SK-N-SH (cell line): ENCODE results near the gene FGD6. TPM values are rescaled to one million over a fixed set of nuclear protein-coding genes. Genes with fewer than 3 reads are reported as not detected.

Source experiments
- CTCF ChIA-PET: fragments of 300-600, 350-600 bp; formaldehyde crosslinking; extraction: SDS; loops from one replicate; lab custom pipeline; 2021; lab: Yijun Ruan, JAX
- POLR2A ChIA-PET: fragments of 350-600 bp; sonication (Branson Sonifier 250); formaldehyde crosslinking; extraction: SDS; loops from one replicate; lab custom pipeline; 2020; ENCODE audit warnings: antibody characterized with exemption, inconsistent platforms; lab: Yijun Ruan, JAX
- DNase-seq: peaks from one replicate; pipeline ENCODE4 v3.0.0; 2012
- H2AFZ ChIP-seq: fragments of 200-600 bp; sonication (generic); 2 replicates; pipeline ENCODE4 v1.8.1; 2016; ENCODE audit warnings: antibody characterized with exemption, mild to moderate bottlenecking, low read depth
- H3F3A ChIP-seq: fragments of 200-600 bp; sonication (generic); replicated peaks from 2 replicates; pipeline ENCODE3; 2016; ENCODE audit warnings: antibody characterized with exemption, mild to moderate bottlenecking; ENCODE audit not compliant: insufficient read depth
- H3K27ac ChIP-seq, 2 experiments: fragments of 200-500 bp in 1 of 2; fragments of 200-600 bp in 1 of 2; sonication (Bioruptor generic) in 1 of 2; sonication (generic), shearing (Covaris generic) in 1 of 2; 2 replicates each; pipeline versions ENCODE4 v1.5.1 to v1.6.1; 2014 to 2016; ENCODE audit warnings: low read depth in 2 of 2, inconsistent platforms in 1 of 2, low read length in 1 of 2, mild to moderate bottlenecking in 1 of 2, mixed read lengths in 1 of 2
- H3K27me3 ChIP-seq: fragments of 200-600 bp; sonication (generic), shearing (Covaris generic); 2 replicates; pipeline ENCODE4 v1.6.1; 2016; ENCODE audit warnings: mixed run types; ENCODE audit not compliant: insufficient read depth
- H3K36me3 ChIP-seq, 2 experiments: fragments of 200-500 bp in 1 of 2; fragments of 200-600 bp in 1 of 2; sonication (Bioruptor generic) in 1 of 2; sonication (generic) in 1 of 2; replicated peaks in 1 of 2; 2 replicates each; pipeline versions ENCODE3 to v1.5.1; 2014 to 2016; ENCODE audit warnings: low read length in 1 of 2, mild to moderate bottlenecking in 1 of 2; ENCODE audit not compliant: insufficient read depth in 2 of 2, control insufficient read depth in 1 of 2
- H3K4me1 ChIP-seq, 2 experiments: fragments of 200-500 bp in 1 of 2; fragments of 200-600 bp in 1 of 2; sonication (Bioruptor generic) in 1 of 2; sonication (generic), shearing (Covaris generic) in 1 of 2; 2 replicates each; pipeline versions ENCODE4 v1.5.1 to v1.6.1; 2014 to 2016; ENCODE audit warnings: low read depth in 1 of 2, low read length in 1 of 2, mixed run types in 1 of 2; ENCODE audit not compliant: insufficient read depth in 2 of 2, control insufficient read depth in 1 of 2
- H3K4me2 ChIP-seq: fragments of 200-600 bp; sonication (generic), shearing (Covaris generic); 2 replicates; pipeline ENCODE4 v1.6.1; 2017; ENCODE audit warnings: mixed run types
- H3K4me3 ChIP-seq, 2 experiments: fragments of 200-500 bp in 1 of 2; fragments of 200-600 bp in 1 of 2; sonication (Bioruptor generic) in 1 of 2; sonication (generic), shearing (Covaris generic) in 1 of 2; 2 replicates each; pipeline versions ENCODE4 v1.5.1 to v1.8.1; 2014 to 2016; ENCODE audit warnings: low read depth in 2 of 2, inconsistent platforms in 1 of 2, low read length in 1 of 2, mild to moderate bottlenecking in 1 of 2, mixed read lengths in 1 of 2, moderate library complexity in 1 of 2
- H3K79me2 ChIP-seq: fragments of 200-600 bp; sonication (generic); 2 replicates; pipeline ENCODE4 v1.8.1; 2017; ENCODE audit warnings: mild to moderate bottlenecking; ENCODE audit not compliant: insufficient read depth
- H3K9ac ChIP-seq: fragments of 200-600 bp; sonication (generic); 2 replicates; pipeline ENCODE4 v1.6.1; 2017; ENCODE audit warnings: mixed run types
- H3K9me2 ChIP-seq: fragments of 200-600 bp; sonication (generic); 2 replicates; pipeline ENCODE4 v1.6.1; 2017; ENCODE audit warnings: mixed run types
- H3K9me3 ChIP-seq: fragments of 200-600 bp; sonication (generic); 2 replicates; pipeline ENCODE4 v1.6.1; 2017; ENCODE audit warnings: mixed run types, mild to moderate bottlenecking, moderate library complexity
- H4K20me1 ChIP-seq: fragments of 200-600 bp; sonication (generic); 2 replicates; pipeline ENCODE4 v1.6.1; 2017; ENCODE audit warnings: mild to moderate bottlenecking, mixed run types; ENCODE audit not compliant: insufficient read depth
- CHD2 ChIP-seq: fragments of 150-350 bp; IDR thresholded peaks from 2 replicates; pipeline ENCODE4 v1.6.1; 2018; ENCODE audit warnings: low read length; ENCODE audit not compliant: partially characterized antibody
- EP300 ChIP-seq, 2 experiments: IDR thresholded peaks; 2 replicates each; pipeline versions ENCODE4 v1.4.0 to v1.6.1; 2012; ENCODE audit warnings: borderline replicate concordance in 1 of 2, low read depth in 1 of 2, low read length in 1 of 2
- FOXJ3 ChIP-seq: sonication (generic); formaldehyde crosslinking; IDR thresholded peaks from 2 replicates; pipeline ENCODE4 v1.5.1; 2020; ENCODE audit warnings: mild to moderate bottlenecking, missing genetic modification reagents
- GABPA ChIP-seq: IDR thresholded peaks from 2 replicates; pipeline ENCODE4 v1.4.0; 2012; ENCODE audit warnings: low read depth, mild to moderate bottlenecking
- GATA2 ChIP-seq: sonication (generic); formaldehyde crosslinking; IDR thresholded peaks from 2 replicates; pipeline ENCODE4 v1.5.0; 2020; ENCODE audit warnings: mild to moderate bottlenecking, missing genetic modification reagents
- JUND ChIP-seq: IDR thresholded peaks from 2 replicates; pipeline ENCODE4 v1.4.0; 2012
- MEF2A ChIP-seq: IDR thresholded peaks from 2 replicates; pipeline ENCODE4 v1.4.0; 2012; ENCODE audit warnings: low read depth, borderline replicate concordance
- NFIC ChIP-seq: IDR thresholded peaks from 2 replicates; pipeline ENCODE4 v1.4.0; 2012; ENCODE audit warnings: borderline replicate concordance
- POLR2AphosphoS5 ChIP-seq: IDR thresholded peaks from 2 replicates; pipeline ENCODE4 v1.6.1; 2012; ENCODE audit warnings: low read depth, low read length
- RXRA ChIP-seq: IDR thresholded peaks from 2 replicates; pipeline ENCODE4 v1.4.0; 2012; ENCODE audit warnings: low read depth, mild to moderate bottlenecking, borderline replicate concordance
- SIN3A ChIP-seq: IDR thresholded peaks from 2 replicates; pipeline ENCODE4 v1.6.1; 2012; ENCODE audit warnings: low read depth, mild to moderate bottlenecking, low read length, moderate library complexity, borderline replicate concordance
- TAF1 ChIP-seq: IDR thresholded peaks from 2 replicates; pipeline ENCODE4 v1.6.1; 2012; ENCODE audit warnings: low read depth, mild to moderate bottlenecking, low read length, moderate library complexity, borderline replicate concordance
- TCF12 ChIP-seq: IDR thresholded peaks from 2 replicates; pipeline ENCODE4 v1.4.0; 2012
- WGBS: methylation state at CpG from one replicate; pipeline ENCODE4 v1.1.6; 2017; ENCODE audit warnings: low lambda C conversion rate; 5-methylcytosine and 5-hydroxymethylcytosine counted together
- polyA plus RNA-seq, 3 experiments: library from polyadenylated mRNA; depleted of rRNA; stranded (reverse); fragments of >200 nt; gene quantifications; 2 replicates each; pipeline ENCODE4 v1.2.3, GENCODE V29; 2012
- TF ChIP-seq, protein P1 (sequence below): IDR thresholded peaks from 2 replicates; pipeline ENCODE4; 2012
- TF ChIP-seq, protein P2 (sequence below): IDR thresholded peaks from 2 replicates; pipeline ENCODE4 v1.4.0; 2012; ENCODE audit warnings: low read depth, borderline replicate concordance
- TF ChIP-seq, protein P3 (sequence below): IDR thresholded peaks from 2 replicates; pipeline ENCODE4 v1.4.0; 2012; ENCODE audit warnings: low read depth
- TF ChIP-seq, protein P4 (sequence below): IDR thresholded peaks from 2 replicates; pipeline ENCODE4 v1.6.1; 2012; ENCODE audit warnings: mild to moderate bottlenecking, low read depth, low read length, moderate library complexity

The FGD6 gene
- polyA plus RNA-seq, 1 of the 3 experiments (the other 2 are of a cell fraction): 2.8 TPM

DNA sequence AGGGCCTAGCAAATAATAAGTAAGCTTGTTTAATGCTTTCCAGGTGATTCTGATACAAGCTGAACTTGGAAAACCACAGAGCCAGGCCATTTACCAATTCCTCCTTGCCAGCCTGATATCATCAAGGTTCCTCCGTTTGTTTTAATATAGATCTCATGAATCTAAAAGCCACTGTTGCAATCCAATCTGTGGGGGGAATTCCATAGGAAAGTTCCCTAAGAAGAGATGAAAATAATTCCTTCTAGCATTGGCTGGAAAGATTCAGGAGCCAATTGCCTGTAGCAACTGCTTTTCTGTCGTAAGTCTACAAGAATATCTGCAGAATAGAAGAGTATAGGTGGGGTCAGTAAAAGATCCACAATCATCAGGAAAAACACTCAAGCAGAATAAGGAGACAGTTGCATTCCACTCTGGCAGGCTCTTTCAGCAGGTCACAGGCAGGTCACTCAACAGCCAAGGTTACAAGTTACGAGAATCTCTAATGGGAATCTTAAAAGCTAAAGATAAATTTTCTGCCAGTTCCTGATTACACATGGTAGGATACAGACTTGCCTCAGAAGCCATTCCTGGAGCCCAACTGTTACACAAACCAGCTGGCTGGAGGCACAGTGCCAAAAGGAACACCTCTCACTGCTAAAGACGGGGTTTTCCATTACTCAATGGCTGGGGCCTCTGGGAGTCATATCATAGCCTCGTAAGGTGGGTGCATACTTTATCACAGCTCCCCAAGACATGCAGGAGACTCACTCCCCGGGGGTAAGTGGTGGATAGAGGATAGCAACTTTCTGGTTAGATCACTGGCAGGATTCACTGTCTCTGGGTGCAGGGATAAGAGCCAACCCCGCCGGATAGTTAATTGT is 43.6 kb downstream of the FGD6 start:
- CTCF ChIA-PET: interaction anchor here (0.9 to 1.3 kb wide), 4 partner anchors 9 to 163 kb away, joined by 3 read pairs; no protein-coding TSS in a partner anchor
- WGBS: 18% methylated on average over 8 of the region's 8 CpGs
- Histone ChIP-seq H3K27ac (peak overlapping the region; percentile 64 to 82), H3K4me1 (peaks cover 20% of the 10 kb centered on the region in 2 experiments; a peak in 3 of 4 replicates), H3K79me2 (no peaks in the 10 kb centered on the region), H3K4me3 (no peak overlapping the region), H3K9me3 (no peaks in the 10 kb centered on the region), H3K4me2 (peak overlapping the region; percentile 61)
- POLR2A ChIA-PET: no interaction called here
- TF ChIP-seq, protein P1, sequence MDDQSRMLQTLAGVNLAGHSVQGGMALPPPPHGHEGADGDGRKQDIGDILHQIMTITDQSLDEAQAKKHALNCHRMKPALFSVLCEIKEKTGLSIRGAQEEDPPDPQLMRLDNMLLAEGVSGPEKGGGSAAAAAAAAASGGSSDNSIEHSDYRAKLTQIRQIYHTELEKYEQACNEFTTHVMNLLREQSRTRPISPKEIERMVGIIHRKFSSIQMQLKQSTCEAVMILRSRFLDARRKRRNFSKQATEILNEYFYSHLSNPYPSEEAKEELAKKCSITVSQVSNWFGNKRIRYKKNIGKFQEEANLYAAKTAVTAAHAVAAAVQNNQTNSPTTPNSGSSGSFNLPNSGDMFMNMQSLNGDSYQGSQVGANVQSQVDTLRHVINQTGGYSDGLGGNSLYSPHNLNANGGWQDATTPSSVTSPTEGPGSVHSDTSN: peak; percentile 60
- TF ChIP-seq SIN3A: 0 out of 2 replicates have a peak, but pooled peaks have one; percentile 27
- TF ChIP-seq EP300 (IDR thresholded peaks at IDR 0.05; ENCODE audit: borderline replicate concordance in 1 of 2, low read depth in 1 of 2, low read length in 1 of 2): peak; percentile 36 to 45; a peak in 3 of 4 replicates
- 0 out of 2 replicates have a peak, but pooled peaks have one; percentile 13 for TF ChIP-seq JUND
- TF ChIP-seq, protein P2, sequence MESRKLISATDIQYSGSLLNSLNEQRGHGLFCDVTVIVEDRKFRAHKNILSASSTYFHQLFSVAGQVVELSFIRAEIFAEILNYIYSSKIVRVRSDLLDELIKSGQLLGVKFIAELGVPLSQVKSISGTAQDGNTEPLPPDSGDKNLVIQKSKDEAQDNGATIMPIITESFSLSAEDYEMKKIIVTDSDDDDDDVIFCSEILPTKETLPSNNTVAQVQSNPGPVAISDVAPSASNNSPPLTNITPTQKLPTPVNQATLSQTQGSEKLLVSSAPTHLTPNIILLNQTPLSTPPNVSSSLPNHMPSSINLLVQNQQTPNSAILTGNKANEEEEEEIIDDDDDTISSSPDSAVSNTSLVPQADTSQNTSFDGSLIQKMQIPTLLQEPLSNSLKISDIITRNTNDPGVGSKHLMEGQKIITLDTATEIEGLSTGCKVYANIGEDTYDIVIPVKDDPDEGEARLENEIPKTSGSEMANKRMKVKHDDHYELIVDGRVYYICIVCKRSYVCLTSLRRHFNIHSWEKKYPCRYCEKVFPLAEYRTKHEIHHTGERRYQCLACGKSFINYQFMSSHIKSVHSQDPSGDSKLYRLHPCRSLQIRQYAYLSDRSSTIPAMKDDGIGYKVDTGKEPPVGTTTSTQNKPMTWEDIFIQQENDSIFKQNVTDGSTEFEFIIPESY: no peak
- TF ChIP-seq RXRA: peak; percentile 32; the same call in 1 of the 2 replicates
- TF ChIP-seq MEF2A: no peak
- peak; percentile 90 for TF ChIP-seq TCF12
- TF ChIP-seq, protein P3, sequence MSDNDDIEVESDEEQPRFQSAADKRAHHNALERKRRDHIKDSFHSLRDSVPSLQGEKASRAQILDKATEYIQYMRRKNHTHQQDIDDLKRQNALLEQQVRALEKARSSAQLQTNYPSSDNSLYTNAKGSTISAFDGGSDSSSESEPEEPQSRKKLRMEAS: no peak
- no peak for TF ChIP-seq GABPA
- TF ChIP-seq TAF1: no peak
- TF ChIP-seq CHD2: no peak
- TF ChIP-seq GATA2 (CRISPR knock-in tag): no peak; the same call in 1 of the 2 replicates
- peak; percentile 32; the same call in 1 of the 2 replicates for TF ChIP-seq POLR2AphosphoS5
- TF ChIP-seq, protein P4, sequence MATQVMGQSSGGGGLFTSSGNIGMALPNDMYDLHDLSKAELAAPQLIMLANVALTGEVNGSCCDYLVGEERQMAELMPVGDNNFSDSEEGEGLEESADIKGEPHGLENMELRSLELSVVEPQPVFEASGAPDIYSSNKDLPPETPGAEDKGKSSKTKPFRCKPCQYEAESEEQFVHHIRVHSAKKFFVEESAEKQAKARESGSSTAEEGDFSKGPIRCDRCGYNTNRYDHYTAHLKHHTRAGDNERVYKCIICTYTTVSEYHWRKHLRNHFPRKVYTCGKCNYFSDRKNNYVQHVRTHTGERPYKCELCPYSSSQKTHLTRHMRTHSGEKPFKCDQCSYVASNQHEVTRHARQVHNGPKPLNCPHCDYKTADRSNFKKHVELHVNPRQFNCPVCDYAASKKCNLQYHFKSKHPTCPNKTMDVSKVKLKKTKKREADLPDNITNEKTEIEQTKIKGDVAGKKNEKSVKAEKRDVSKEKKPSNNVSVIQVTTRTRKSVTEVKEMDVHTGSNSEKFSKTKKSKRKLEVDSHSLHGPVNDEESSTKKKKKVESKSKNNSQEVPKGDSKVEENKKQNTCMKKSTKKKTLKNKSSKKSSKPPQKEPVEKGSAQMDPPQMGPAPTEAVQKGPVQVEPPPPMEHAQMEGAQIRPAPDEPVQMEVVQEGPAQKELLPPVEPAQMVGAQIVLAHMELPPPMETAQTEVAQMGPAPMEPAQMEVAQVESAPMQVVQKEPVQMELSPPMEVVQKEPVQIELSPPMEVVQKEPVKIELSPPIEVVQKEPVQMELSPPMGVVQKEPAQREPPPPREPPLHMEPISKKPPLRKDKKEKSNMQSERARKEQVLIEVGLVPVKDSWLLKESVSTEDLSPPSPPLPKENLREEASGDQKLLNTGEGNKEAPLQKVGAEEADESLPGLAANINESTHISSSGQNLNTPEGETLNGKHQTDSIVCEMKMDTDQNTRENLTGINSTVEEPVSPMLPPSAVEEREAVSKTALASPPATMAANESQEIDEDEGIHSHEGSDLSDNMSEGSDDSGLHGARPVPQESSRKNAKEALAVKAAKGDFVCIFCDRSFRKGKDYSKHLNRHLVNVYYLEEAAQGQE: 0 out of 2 replicates have a peak, but pooled peaks have one; percentile 19
- peak; percentile 87 for TF ChIP-seq NFIC
- TF ChIP-seq FOXJ3 (CRISPR knock-in tag): no peak
- TF ChIP-seq, all 33 proteins: peak for 9
- H3K9ac ChIP-seq: peak overlapping the region; percentile 26; the same call in 1 of the 2 replicates
- peak overlapping the region; percentile 36; the same call in 1 of the 2 replicates for H2AFZ ChIP-seq
- peaks cover 7% of the 10 kb centered on the region for H3F3A ChIP-seq
- H3K36me3 ChIP-seq: peaks cover 0 to 6% of the 10 kb centered on the region in 2 experiments
- peak; percentile 53 for DNase-seq
- no peaks in the 10 kb centered on the region for H4K20me1 ChIP-seq
- no peaks in the 10 kb centered on the region for H3K9me2 ChIP-seq
- H3K27me3 ChIP-seq: no peaks in the 10 kb centered on the region
